ENCODE data around the gene TGFB3.
"Not testable (repeated sequence)": the region's sequence is repeated elsewhere in the genome, so short reads cannot be mapped to it uniquely, and the experiment has no call there.

The TGFB3 gene

GRCh38 chr14:75944607-75945241 is 37.1 kb downstream of the TGFB3 start:
- DNase-seq, result no peak

- DNase-seq, result no peak
Observed at GRCh38 chr14:75941030-75941429, 40.8 kb downstream of the TGFB3 start.

GRCh38 chr14:75939200-75939599 is 42.6 kb downstream of the TGFB3 start:
- no peak for DNase-seq

GRCh38 chr14:75934998-75935628 is 46.7 kb downstream of the TGFB3 start:
- DNase-seq, result peak; percentile 50

DNA sequence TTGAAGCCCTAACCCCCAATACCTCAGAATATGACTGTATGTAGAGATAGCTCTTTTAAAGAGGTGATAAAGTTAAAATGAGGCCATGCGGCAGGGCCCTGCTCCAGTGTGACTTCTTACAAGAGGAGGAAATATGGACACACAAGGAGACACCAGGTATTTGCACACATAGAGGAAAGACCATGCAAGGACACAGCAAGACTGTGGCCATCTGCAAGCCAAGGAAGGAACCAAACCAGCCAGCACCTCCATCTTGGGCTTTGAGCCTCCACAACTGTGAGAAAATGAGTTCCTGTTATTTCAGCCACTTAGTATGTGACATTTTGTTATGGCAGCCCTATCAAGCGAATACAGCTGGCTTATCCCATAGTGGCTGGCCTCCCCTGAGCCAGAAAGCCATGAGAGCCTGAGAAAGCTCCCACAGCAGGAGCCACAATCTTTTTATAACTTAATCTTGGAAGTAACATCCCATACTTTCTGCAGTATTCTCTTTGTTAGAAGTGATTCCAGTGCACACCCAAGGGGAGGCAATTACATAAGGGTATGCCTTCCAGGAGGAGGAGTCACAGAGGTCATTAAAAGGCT is 48.0 kb downstream of the TGFB3 start:
- DNase-seq, result no peak

GRCh38 chr14:75928690-75929181 is 53.1 kb downstream of the TGFB3 start:
- no peak for DNase-seq

- no peak for DNase-seq
Observed at GRCh38 chr14:75927564-75928087, 54.2 kb downstream of the TGFB3 start.

DNA sequence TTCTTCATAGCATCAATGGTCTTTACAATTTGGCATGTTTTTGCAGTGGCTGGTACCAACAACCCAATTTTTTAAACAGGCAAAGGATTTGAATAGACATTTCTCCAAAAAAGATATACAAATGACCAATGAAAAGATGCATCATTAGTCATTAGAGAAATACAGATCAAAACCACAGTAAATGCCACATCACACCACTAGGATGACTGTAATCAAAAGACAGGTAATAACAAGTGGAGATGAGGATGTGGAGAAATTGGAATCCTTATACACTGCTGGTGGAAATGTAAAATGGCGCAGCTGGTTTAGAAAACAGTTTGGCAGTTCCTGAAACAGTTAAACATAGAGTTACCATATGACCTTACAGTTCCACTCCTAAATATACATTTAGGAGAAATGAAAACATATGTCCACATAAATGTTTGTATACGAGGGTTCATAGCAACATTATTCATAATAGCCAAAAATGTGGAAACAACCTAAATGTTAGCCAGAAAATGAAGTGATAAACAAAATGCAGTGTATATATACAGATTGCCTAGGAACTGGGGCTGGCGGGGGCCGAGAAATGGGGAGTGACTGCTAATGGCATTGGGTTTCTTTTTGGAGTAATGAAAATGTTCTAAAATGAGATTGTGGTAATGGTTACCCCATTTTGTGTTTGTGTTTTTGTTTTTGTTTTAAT is 55.2 kb downstream of the TGFB3 start:
- DNase-seq, result no peak

- DNase-seq, result not testable (repeated sequence)
Observed at GRCh38 chr14:75925141-75925840, 56.5 kb downstream of the TGFB3 start.

GRCh38 chr14:75920421-75920820 is 61.4 kb downstream of the TGFB3 start:
- not testable (repeated sequence) for DNase-seq

DNA sequence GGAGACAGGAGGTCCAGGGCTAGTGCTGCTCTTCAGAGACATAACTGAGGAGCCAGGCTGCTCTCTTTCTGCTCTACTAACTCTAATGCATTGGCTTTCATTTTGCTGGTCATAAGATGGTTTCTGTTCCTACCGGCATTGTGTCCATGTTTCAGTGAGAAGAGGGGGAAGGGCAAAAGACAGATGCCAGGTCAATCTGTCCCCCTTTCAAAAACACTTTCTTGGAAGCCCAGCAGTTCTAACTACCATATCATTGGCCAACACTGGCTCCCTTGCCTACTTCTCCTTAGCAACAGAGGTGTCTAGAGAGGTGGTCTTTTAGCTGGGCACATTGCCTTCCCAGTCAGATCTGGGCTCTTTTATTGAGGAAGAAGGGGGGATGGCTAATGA is 63.9 kb downstream of the TGFB3 start:
- no peak for DNase-seq

DNA sequence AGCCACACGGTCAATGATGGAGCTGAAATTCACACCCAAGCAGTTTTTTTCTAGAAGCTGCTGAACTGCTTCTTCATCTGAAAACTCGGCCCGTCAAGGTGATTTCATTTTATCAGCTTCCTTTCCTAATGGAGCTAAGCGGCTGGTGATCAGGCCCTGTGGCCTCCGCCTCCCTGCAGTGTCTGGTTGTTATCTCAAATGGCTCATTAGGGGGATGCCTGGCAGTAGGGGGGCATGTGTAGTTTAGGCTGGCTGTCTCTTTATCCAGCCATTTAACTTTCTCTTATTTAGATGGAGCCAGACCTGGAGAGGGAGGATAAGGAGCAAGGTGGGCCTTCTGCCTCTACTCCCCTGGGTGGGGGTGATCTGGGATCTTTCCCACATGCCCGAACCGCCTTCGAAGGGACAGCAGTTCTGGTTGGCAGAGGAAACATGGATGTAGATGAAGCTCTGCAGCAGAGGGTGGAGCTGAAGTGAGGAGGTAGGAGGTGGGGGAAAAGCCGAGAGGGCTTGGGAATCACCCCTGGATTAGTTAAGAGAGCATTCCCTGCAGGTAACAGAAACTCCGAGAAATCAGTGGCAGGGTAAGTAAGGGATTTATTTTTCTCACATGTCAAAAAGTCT is 64.4 kb downstream of the TGFB3 start:
- DNase-seq, result no peak

- no peak for DNase-seq
Observed at GRCh38 chr14:75915045-75915444, 66.8 kb downstream of the TGFB3 start.

- no peak for DNase-seq
Observed at GRCh38 chr14:75913183-75913582, 68.6 kb downstream of the TGFB3 start.

- DNase-seq, result no peak
Observed at GRCh38 chr14:75911883-75912282, 69.9 kb downstream of the TGFB3 start.

GRCh38 chr14:75910048-75910447 is 71.7 kb downstream of the TGFB3 start:
- no peak for DNase-seq

DNA sequence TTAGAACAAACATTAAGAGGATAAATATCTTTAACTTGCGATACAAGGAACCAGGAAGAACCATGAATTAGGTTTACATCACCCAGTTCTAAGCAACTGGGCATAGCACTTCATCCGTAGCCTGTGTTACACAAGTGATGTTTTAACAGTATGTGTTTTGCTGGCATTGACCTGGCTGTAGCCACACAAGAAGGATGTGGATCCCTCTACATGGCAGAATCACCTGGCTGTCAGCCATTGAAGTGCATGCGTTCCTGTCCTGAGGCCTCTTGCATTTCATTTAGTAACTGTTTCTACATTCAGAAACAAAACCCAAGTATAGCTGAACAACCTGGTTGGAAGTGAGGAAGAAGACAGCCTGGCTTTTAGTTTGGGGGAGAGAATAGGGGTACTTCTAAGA is 72.2 kb downstream of the TGFB3 start:
- DNase-seq, result no peak

All from NCI-H2081 treated with DMSO at 0.1 percent for 48 hours (cell line).